OCI-LY3 (cell line): Measurements from ENCODE around the gene PALD1.

ENCODE experiments used
- EZH2phosphoT487 ChIP-seq: fragments of 200-600 bp; shearing (Covaris generic); IDR thresholded peaks from 2 replicates; pipeline ENCODE4 v1.6.1; 2018; ENCODE audit warnings: antibody characterized with exemption, mixed run types, low read depth
- TF ChIP-seq, protein P1 (sequence below): fragments of 200-600, 300-600 bp; sonication (generic); IDR thresholded peaks from 2 replicates; pipeline ENCODE4 v1.5.1; 2014; ENCODE audit warnings: antibody characterized with exemption, low read length, low read depth

DNA sequence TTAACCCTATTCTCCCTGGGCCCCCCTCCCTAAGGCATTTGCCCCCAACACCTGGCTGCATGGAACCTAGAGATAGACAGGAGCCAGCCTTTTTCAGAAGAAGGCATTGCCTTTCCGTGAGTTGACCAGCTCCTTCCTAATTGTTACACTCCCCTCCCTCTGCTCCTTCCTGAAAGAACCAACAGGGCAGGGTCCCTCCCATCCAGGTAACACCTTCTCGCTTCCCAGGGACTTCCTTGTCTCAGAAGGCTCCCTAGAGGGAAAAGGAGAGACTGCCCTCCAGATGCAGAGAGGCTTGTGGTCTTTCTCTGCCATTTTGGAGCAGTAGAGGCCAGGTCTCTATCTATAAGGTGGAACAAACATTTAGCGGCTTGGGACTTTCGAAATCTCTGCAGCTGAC lies 31.9 kb downstream of the PALD1 start:
- TF ChIP-seq, protein P1, sequence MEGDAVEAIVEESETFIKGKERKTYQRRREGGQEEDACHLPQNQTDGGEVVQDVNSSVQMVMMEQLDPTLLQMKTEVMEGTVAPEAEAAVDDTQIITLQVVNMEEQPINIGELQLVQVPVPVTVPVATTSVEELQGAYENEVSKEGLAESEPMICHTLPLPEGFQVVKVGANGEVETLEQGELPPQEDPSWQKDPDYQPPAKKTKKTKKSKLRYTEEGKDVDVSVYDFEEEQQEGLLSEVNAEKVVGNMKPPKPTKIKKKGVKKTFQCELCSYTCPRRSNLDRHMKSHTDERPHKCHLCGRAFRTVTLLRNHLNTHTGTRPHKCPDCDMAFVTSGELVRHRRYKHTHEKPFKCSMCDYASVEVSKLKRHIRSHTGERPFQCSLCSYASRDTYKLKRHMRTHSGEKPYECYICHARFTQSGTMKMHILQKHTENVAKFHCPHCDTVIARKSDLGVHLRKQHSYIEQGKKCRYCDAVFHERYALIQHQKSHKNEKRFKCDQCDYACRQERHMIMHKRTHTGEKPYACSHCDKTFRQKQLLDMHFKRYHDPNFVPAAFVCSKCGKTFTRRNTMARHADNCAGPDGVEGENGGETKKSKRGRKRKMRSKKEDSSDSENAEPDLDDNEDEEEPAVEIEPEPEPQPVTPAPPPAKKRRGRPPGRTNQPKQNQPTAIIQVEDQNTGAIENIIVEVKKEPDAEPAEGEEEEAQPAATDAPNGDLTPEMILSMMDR = no peak
- TF ChIP-seq EZH2phosphoT487 = no peak
